NCI-H146 (cell line): ENCODE data around the gene KRTAP10-3.
"Not testable (repeated sequence)": the region's sequence is repeated elsewhere in the genome, so short reads cannot be mapped to it uniquely, and the experiment has no call there.

Source experiments
- DNase-seq: peaks from one replicate; lab custom pipeline; 2025; lab: John Stamatoyannopoulos, UW

KRTAP10-3 gene

GRCh38 chr21:44558695-44559094, at the start of gene KRTAP10-3:
KRTAP10-3 (minus strand) TSS chr21:44558795; CDS start chr21:44558715, 80 bp downstream.
- no peak for DNase-seq

- no peak for DNase-seq
These were observed 47.9 kb upstream of the KRTAP10-3 start for GRCh38 chr21:44606495-44606894.

- DNase-seq: no peak
These were observed 45.3 kb upstream of the KRTAP10-3 start for GRCh38 chr21:44603911-44604310.

GRCh38 chr21:44603109-44603875, 44.7 kb upstream of the KRTAP10-3 start:
- DNase-seq: no peak

- no peak for DNase-seq
These were observed 43.9 kb upstream of the KRTAP10-3 start for GRCh38 chr21:44602463-44602850.

- peak; percentile 24 for DNase-seq
These were observed 43.2 kb upstream of the KRTAP10-3 start for GRCh38 chr21:44601596-44602462.

GRCh38 chr21:44601091-44601490, 42.5 kb upstream of the KRTAP10-3 start:
- peak; percentile 48 for DNase-seq

- peak; percentile 67 for DNase-seq
These were observed 41.8 kb upstream of the KRTAP10-3 start, which contains the start of gene KRTAP10-7 for GRCh38 chr21:44600118-44600978. KRTAP10-7 (plus strand) TSS chr21:44600597; CDS start chr21:44600622, 25 bp downstream.

GRCh38 chr21:44599264-44600029, 40.9 kb upstream of the KRTAP10-3 start:
- no peak for DNase-seq

- no peak for DNase-seq
These were observed 39.5 kb upstream of the KRTAP10-3 start for GRCh38 chr21:44598061-44598460.

GRCh38 chr21:44596068-44596725, 37.6 kb upstream of the KRTAP10-3 start:
- no peak for DNase-seq

GRCh38 chr21:44595524-44595923, 36.9 kb upstream of the KRTAP10-3 start:
- DNase-seq: no peak

- no peak for DNase-seq
These were observed 35.9 kb upstream of the KRTAP10-3 start for GRCh38 chr21:44594406-44594916.

GRCh38 chr21:44593598-44594405, 35.2 kb upstream of the KRTAP10-3 start:
- peak; percentile 21 for DNase-seq

GRCh38 chr21:44592446-44593311, 34.1 kb upstream of the KRTAP10-3 start, which contains the start of gene KRTAP10-6:
KRTAP10-6 (minus strand) TSS chr21:44592505; CDS start chr21:44592484, 21 bp downstream.
- DNase-seq: peak; percentile 54

GRCh38 chr21:44591801-44592130, 33.2 kb upstream of the KRTAP10-3 start:
- DNase-seq: not testable (repeated sequence)

GRCh38 chr21:44590897-44591800, 32.6 kb upstream of the KRTAP10-3 start:
- not testable (repeated sequence) for DNase-seq
